ENCODE measurements around the gene SPTAN1.

Gene SPTAN1

GRCh38 chr9:128587453-128587852 is 35.1 kb downstream of the SPTAN1 start:
- no peak overlapping the region for H3K4me3 ChIP-seq (ENCODE audit: low read depth, low read length)
- no peak for TF ChIP-seq CTCF (IDR thresholded peaks at IDR 0.05; ENCODE audit: borderline replicate concordance, insufficient read depth, low read depth, low read length)

- no peak for TF ChIP-seq CTCF (IDR thresholded peaks at IDR 0.05; ENCODE audit: borderline replicate concordance, insufficient read depth, low read depth, low read length)
Observed at GRCh38 chr9:128588581-128589233, 36.3 kb downstream of the SPTAN1 start.

GRCh38 chr9:128593039-128593438 is 40.7 kb downstream of the SPTAN1 start:
- TF ChIP-seq CTCF (IDR thresholded peaks at IDR 0.05; ENCODE audit: borderline replicate concordance, insufficient read depth, low read depth, low read length): no peak
- H3K4me3 ChIP-seq (ENCODE audit: low read depth, low read length): no peak overlapping the region

More at GRCh38 chr9:128588581-128589233, 36.3 kb downstream of the SPTAN1 start:
- H3K4me3 ChIP-seq (ENCODE audit: low read depth, low read length): no peak overlapping the region

GRCh38 chr9:128593856-128594255 is 41.5 kb downstream of the SPTAN1 start:
- H3K4me3 ChIP-seq (ENCODE audit: low read depth, low read length): no peak overlapping the region
- TF ChIP-seq CTCF (IDR thresholded peaks at IDR 0.05; ENCODE audit: borderline replicate concordance, insufficient read depth, low read depth, low read length): no peak

GRCh38 chr9:128595471-128595870 is 43.1 kb downstream of the SPTAN1 start:
- TF ChIP-seq CTCF (IDR thresholded peaks at IDR 0.05; ENCODE audit: borderline replicate concordance, insufficient read depth, low read depth, low read length): no peak
- no peak overlapping the region for H3K4me3 ChIP-seq (ENCODE audit: low read depth, low read length)

- no peak overlapping the region for H3K4me3 ChIP-seq (ENCODE audit: low read depth, low read length)
- no peak for TF ChIP-seq CTCF (IDR thresholded peaks at IDR 0.05; ENCODE audit: borderline replicate concordance, insufficient read depth, low read depth, low read length)
Observed at GRCh38 chr9:128600099-128600498, 47.7 kb downstream of the SPTAN1 start.

- no peak overlapping the region for H3K4me3 ChIP-seq (ENCODE audit: low read depth, low read length)
- TF ChIP-seq CTCF (IDR thresholded peaks at IDR 0.05; ENCODE audit: borderline replicate concordance, insufficient read depth, low read depth, low read length): no peak
Observed at GRCh38 chr9:128603697-128604096, 51.3 kb downstream of the SPTAN1 start.

All from GM12875 (cell line).